ENCODE data around the gene ARHGAP1.
A peak's percentile ranks its signal among the peaks of the same experiment; 100 is the strongest.

Gene ARHGAP1

GRCh38 chr11:46635557-46636139, 64.8 kb downstream of the ARHGAP1 start:
- peak; percentile 15 for DNase-seq

- no peak for DNase-seq
Observed at GRCh38 chr11:46633291-46634217, 66.9 kb downstream of the ARHGAP1 start.

- no peak for DNase-seq
Observed at GRCh38 chr11:46632502-46632901, 67.9 kb downstream of the ARHGAP1 start.

- no peak for DNase-seq
Observed at GRCh38 chr11:46631676-46632075, 68.7 kb downstream of the ARHGAP1 start.

GRCh38 chr11:46630237-46630636, 70.2 kb downstream of the ARHGAP1 start:
- no peak for DNase-seq

GRCh38 chr11:46628961-46629360, 71.5 kb downstream of the ARHGAP1 start:
- no peak for DNase-seq
